ENCODE results near the gene CTRB1.

- TF ChIP-seq CTCF (IDR thresholded peaks at IDR 0.05) (no peak), ZFX (IDR thresholded peaks at IDR 0.05; ENCODE audit: borderline replicate concordance) (no peak)
Observed at GRCh38 chr16:75189638-75190245, 29.0 kb upstream of the CTRB1 start.
